Measurements from ENCODE around the gene KCNQ1. TPM values are rescaled to one million over a fixed set of nuclear protein-coding genes. Genes with fewer than 3 reads are reported as not detected.

KCNQ1 gene
- total and polyA plus RNA-seq, 2 of the 13 experiments (the other 11 are each of a cell fraction or from before 2014, with no cell fraction given): 0.02 to 0.08 TPM

GRCh38 chr11:2814751-2815150 lies 369.9 kb downstream of the KCNQ1 start:
- peaks cover 14% of the 10 kb centered on the region for H3K9me3 ChIP-seq (ENCODE audit: low read length)
- H4K20me1 ChIP-seq (ENCODE audit: insufficient read depth, low read length): 0 out of 2 replicates have a peak, but pooled peaks cover 5% of the 10 kb centered on the region
- H3K9ac ChIP-seq (ENCODE audit: insufficient read depth, low read depth, low read length): no peak overlapping the region
- H3K79me2 ChIP-seq (ENCODE audit: insufficient read depth, low read length): no peaks in the 10 kb centered on the region
- in situ Hi-C loops (cut with HindIII; ENCODE audit: extremely low pct_ligation_motif_present, low pct_unique_long_range_greater_than_20kb): no loop called here
- CTCF ChIA-PET (ENCODE audit: low intra/inter-chr PET ratio, low total read pairs): no interaction called here
- intact Hi-C loops (cut with micrococcal nuclease; ENCODE audit: unreplicated experiment): no loop called here
- no peak overlapping the region for H3K27ac ChIP-seq (ENCODE audit: extremely low read length, insufficient read depth, low read length)
- H3K4me2 ChIP-seq (ENCODE audit: low read depth, low read length): no peak overlapping the region
- no peaks in the 10 kb centered on the region for H3K4me1 ChIP-seq (ENCODE audit: insufficient read depth, low read length)
- 20% methylated on average over 1 of the region's 5 CpGs for WGBS (ENCODE audit: low lambda C conversion rate)
- DNase-seq (ENCODE audit: low spot score) (no peak), FAIRE-seq (no peak), ATAC-seq (no peak)
- POLR2A ChIA-PET: no interaction called here
- TF ChIP-seq ZFP36 (IDR thresholded peaks at IDR 0.05; ENCODE audit: borderline replicate concordance, low read depth, low read length, partially characterized antibody) (no peak), ZNF816 (CRISPR knock-in tag; IDR thresholded peaks at IDR 0.05; ENCODE audit: borderline replicate concordance) (no peak), PAXIP1 (CRISPR knock-in tag; conservative IDR thresholded peaks at IDR 0.05) (no peak), TBL1XR1 (IDR thresholded peaks at IDR 0.05; ENCODE audit: borderline replicate concordance, low read length, partially characterized antibody) (no peak)
- peaks cover 6 to 56% of the 10 kb centered on the region in 2 experiments; a peak in 4 of 5 replicates for H3K27me3 ChIP-seq (ENCODE audit: control insufficient read depth in 1 of 2, insufficient read depth in 2 of 2, low read length in 2 of 2)
- BruUV-seq (replicated peaks): no TSS peak
- H3K4me3 ChIP-seq (replicated peaks in 1 of 3; ENCODE audit: insufficient read depth in 1 of 3, low read depth in 2 of 3, low read length in 3 of 3): no peak overlapping the region
- no peak overlapping the region for H2AFZ ChIP-seq (ENCODE audit: low read length)
- no peaks in the 10 kb centered on the region for H3K36me3 ChIP-seq (replicated peaks in 1 of 2; ENCODE audit: control insufficient read depth in 1 of 2, insufficient read depth in 2 of 2, low read length in 2 of 2)

Data from HepG2 (cell line).